Erythroblast (primary cell): Measurements from ENCODE around the gene TMEM187.
A peak's percentile ranks its signal among the peaks of the same experiment; 100 is the strongest.

Experiments
- DNase-seq, 2 experiments: peaks; one replicate each; lab custom pipeline; 2025; lab: John Stamatoyannopoulos, UW
- GATA1 ChIP-seq: IDR thresholded peaks from 2 replicates; pipeline ENCODE4 v1.6.1; 2011; ENCODE audit warnings: low read depth, mild to moderate bottlenecking, control low read depth, low read length, moderate library complexity
- POLR2A ChIP-seq: IDR thresholded peaks from 2 replicates; pipeline ENCODE4 v1.6.1; 2011; ENCODE audit warnings: mild to moderate bottlenecking, low read length

TMEM187 gene

DNA sequence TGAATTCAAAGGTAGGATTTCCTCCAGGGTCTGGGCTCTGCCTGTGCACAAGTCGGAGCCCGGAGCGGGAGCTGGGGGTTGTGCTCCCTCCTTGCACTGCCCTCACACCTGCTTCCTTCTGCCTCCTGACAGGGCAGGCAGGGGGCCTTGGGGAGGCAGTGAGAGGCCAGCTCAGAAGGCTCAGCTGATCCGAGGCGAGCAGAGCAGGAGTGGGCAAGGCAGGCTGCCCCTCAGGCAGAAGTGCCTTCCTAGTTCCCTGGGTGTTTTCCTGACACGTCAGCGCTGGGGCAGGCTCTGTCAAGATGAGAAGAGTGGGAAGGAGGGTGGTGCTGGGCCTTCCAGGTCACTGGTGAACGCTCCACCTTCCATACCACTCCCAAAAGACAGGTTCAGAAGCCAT lies 52.7 kb downstream of the TMEM187 start:
- TF ChIP-seq GATA1 (no peak), POLR2A (no peak)
- no peak for DNase-seq

DNA sequence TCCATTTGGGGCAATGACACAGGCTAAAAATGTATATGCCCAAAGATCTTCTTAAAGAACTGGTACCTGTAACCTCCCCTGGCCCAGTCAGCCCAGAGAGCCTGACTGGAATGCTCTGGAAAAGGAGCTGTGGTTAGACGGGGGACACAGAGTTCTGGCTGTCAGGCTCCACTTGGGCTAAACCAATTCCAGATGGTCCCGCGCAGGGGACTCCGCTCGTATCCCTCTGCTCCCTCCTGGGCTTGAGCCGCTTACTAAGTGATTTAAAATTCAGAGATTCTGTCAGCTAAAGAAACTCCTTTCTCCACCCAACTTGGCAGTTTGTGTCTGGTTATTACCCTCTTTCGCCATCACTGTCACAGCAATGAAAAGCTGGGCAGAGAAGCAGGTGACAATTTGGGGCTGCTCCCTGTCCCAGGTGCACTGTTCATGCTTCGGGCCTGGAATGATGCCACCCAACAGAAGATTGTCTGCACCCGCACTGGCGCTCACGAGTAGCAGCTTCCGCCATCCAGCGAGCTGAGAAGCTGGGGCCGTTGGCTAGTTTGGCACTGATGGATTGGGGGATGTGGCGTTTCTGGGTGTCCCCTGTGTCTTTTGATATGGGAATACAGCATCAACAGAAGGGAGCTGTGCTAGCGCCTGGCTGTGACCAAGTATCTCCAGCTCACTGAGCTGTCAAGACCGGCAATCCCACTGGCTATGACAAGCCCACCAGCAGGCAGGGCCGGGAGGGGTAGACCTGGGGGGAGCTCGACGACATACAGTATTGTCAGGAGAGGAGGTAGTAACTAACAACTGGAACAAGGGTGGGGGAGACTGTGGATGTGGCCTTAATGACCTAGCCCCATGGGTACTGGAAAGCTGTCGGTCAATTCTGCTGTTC lies 53.8 kb downstream of the TMEM187 start:
- DNase-seq: no peak
- TF ChIP-seq POLR2A: no peak
- TF ChIP-seq GATA1: no peak

GRCh38 chrX:154027022-154027402 lies 54.5 kb downstream of the TMEM187 start:
- TF ChIP-seq POLR2A (no peak), GATA1 (no peak)
- DNase-seq: no peak

DNA sequence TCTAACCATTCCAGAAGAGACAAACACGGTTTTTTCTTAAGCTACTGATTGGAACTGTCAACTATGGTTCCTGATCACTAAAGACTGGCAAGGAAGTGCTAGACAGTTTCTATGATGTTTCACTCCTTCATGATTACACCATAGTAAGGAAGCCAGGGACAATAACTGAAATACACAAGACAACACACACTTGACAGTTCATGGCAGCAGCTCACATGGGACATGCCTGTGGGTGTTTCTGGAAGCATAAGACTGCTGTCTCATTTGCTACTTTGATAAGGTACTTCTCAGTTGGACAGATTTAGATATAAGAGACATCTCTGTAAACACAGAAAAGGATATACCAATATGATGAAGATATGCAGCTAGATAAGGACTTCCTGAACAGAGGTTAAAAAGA lies 55.4 kb downstream of the TMEM187 start:
- no peak for TF ChIP-seq GATA1
- TF ChIP-seq POLR2A: no peak
- DNase-seq: peak in 1 of 2 experiments; percentile 2

DNA sequence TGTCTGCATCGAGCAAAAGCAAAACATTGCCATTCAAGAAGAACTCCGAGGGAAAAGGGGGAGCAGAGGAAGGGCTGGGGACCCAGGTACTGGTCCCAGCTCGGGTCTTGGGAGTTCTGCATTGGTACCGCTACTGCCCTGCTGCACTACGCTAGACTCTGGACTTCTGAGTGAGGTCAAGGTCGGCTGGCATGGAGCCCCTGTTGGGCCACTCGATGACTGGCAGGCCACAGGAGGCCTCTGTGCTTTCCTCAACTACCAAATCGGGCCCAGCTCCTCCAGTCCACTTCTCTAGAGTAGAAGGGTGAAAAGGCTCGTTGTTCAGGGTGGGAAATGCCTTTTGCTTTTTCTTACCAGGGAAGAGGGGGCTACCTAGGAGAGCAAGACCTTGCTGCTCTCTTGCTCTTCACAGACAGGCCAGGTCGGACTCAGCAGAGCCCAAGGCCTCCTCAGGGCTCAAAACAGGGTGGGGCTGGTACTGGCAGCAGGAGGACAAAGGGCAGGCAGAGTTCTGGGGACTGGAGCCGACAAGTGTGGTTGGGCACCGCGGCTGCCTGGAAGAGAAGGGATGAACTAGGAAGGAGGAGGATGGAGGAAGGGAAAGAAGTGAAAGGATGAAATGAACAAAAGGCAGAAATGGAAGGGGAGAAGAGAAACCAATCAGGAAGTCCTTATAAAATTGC lies 56.1 kb downstream of the TMEM187 start:
- DNase-seq: no peak
- TF ChIP-seq POLR2A: no peak
- TF ChIP-seq GATA1: no peak

DNA sequence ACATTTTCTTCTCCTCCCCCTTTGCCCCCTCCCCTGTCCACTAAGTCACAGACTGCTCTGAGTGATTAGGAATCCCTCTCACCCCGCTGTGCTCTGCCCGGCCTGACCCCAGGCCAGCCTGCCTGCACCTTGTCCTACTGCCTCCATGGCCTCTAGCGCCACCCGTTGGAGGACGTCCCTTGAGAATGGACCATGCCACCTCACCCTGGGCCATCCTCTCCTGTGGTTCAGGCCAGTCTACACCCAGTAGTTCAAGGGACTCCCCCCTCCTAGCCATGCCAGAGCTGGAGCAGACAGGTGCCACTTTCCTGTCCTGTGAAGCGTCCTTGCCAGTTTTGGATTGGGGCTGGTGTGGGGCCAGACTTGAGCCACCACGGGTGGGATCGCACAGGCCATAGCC lies 56.9 kb downstream of the TMEM187 start:
- TF ChIP-seq POLR2A (no peak), GATA1 (no peak)

DNA sequence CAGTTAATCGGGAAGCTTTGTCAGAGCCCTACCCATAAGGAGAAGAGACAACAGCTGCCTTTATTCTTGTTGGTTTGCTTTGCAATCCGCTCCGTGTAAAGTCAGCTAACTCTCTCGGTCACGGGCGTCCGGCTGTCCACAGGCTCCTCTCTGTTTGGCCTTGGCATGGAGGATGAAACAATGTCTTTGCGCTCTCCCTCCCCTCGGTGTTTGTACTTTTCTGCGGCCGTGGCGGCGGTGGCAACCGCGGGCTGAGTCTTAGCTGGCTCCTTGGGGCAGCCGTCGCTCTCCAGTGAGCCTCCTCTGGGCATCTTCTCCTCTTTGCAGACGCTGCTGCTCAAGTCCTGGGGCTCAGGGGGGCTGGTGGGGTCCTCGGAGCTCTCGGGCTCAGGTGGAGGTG lies 57.7 kb downstream of the TMEM187 start:
- DNase-seq: no peak
- TF ChIP-seq POLR2A (no peak), GATA1 (no peak)

More for the DNA sequence above, 56.9 kb downstream of the TMEM187 start:
- DNase-seq: peak; percentile 18 to 24

DNA sequence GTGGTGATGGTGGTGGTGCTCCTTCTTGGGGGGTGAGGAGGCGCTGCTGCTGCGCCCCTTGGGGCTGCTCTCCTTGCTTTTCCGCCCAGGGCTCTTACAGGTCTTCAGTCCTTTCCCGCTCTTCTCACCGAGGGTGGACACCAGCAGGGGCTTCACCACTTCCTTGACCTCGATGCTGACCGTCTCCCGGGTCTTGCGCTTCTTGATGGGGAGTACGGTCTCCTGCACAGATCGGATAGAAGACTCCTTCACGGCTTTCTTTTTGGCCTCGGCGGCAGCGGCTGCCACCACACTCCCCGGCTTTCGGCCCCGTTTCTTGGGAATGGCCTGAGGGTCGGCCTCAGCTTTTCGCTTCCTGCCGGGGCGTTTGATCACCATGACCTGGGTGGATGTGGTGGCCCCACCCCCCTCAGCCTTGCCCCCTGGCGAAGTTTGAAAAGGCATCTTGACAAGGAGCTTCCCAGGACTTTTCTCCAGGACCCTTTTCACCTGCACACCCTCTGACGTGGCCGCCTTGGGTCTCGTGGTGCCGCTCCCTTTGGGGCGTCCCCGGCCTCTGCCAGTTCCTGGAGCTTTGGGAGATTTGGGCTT lies 58.3 kb downstream of the TMEM187 start:
- TF ChIP-seq POLR2A: no peak
- no peak for TF ChIP-seq GATA1
- DNase-seq: no peak

GRCh38 chrX:154032160-154032559 lies 59.6 kb downstream of the TMEM187 start:
- no peak for DNase-seq
- TF ChIP-seq GATA1: no peak
- TF ChIP-seq POLR2A: no peak

DNA sequence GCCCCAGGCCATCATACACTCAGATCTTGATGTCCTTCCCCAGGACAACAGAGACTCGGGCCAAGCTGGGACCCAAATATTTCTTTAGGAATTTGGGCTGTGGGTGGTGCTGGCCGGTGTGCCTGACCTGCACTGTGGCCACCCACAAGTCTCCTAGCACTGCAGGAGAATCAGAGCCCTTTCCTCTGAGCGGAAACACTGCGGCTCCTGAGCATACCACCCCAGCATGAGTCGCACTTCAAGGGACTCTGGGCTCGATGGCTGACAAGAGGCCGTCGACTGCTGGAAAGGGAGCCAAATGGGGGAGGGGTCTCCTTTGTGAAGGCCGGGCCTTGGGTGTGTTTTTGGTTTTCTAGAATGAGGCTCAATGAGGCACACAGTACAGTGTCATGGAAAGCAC lies 60.1 kb downstream of the TMEM187 start:
- TF ChIP-seq GATA1 (no peak), POLR2A (no peak)
- no peak for DNase-seq
